Heart left ventricle (tissue), 16 donors: ENCODE measurements around the gene MICAL3. TPM values are rescaled to one million over a fixed set of nuclear protein-coding genes. Genes with fewer than 3 reads are reported as not detected.

ENCODE experiments used
- ATAC-seq, 4 donors: fragments of 200-7000 bp; cut with Tn5 transposase; one replicate each; pipeline ENCODE4 v1.9.1; 2020 to 2022; ENCODE audit warnings: moderate library complexity in 4 of 4, mild to moderate bottlenecking in 3 of 4, moderate number of reproducible peaks in 1 of 4
- DNase-seq, 5 donors: peaks; one replicate each; pipeline ENCODE4 v3.0.0-alpha.2; 2020
- H3K27ac ChIP-seq, 12 donors: fragments of 200-600 bp; sonication (generic) in 4 of 12; one replicate each; pipeline versions ENCODE4 v1.5.0 to v1.8.0; 2016 to 2022; ENCODE audit warnings: mild to moderate bottlenecking in 2 of 12
- H3K27me3 ChIP-seq, 9 donors: fragments of 200-600 bp; sonication (generic) in 2 of 9; one replicate each; pipeline versions ENCODE4 v1.5.1 to v1.8.0; 2016 to 2022; ENCODE audit warnings: mild to moderate bottlenecking in 3 of 9
- H3K36me3 ChIP-seq, 9 donors: fragments of 200-600 bp; sonication (generic) in 2 of 9; one replicate each; pipeline versions ENCODE4 v1.5.0 to v1.8.0; 2018 to 2022; ENCODE audit warnings: mild to moderate bottlenecking in 2 of 9
- H3K4me1 ChIP-seq, 12 donors: fragments of 200-600 bp; sonication (generic) in 4 of 12; one replicate each; pipeline versions ENCODE4 v1.5.0 to v1.8.0; 2016 to 2022; ENCODE audit warnings: mild to moderate bottlenecking in 3 of 12
- H3K4me3 ChIP-seq, 12 donors: fragments of 200-600 bp; sonication (generic) in 4 of 12; one replicate each; pipeline versions ENCODE4 v1.5.0 to v1.8.0; 2017 to 2022; ENCODE audit warnings: mild to moderate bottlenecking in 9 of 12, moderate library complexity in 4 of 12
- H3K9me3 ChIP-seq, 12 donors: fragments of 200-600 bp; sonication (generic) in 4 of 12; one replicate each; pipeline versions ENCODE4 v1.5.0 to v1.8.0; 2016 to 2022; ENCODE audit warnings: mild to moderate bottlenecking in 1 of 12
- POLR2A ChIP-seq, 2 donors: fragments of 450-650 bp; IDR thresholded peaks; one replicate each; pipeline ENCODE4 v1.6.1; 2017; ENCODE audit warnings: antibody characterized with exemption in 2 of 2, mild to moderate bottlenecking in 2 of 2, moderate library complexity in 2 of 2
- WGBS, 4 donors: extraction: QIAGEN DNeasy Blood & Tissue Kit in 2 of 4; methylation state at CpG; one replicate each; pipeline versions ENCODE4 v1.1.5 to v1.1.7; 2013 to 2018; 5-methylcytosine and 5-hydroxymethylcytosine counted together
- intact Hi-C, 10 donors: fragments of 100-400 bp; cut with DNase I; formaldehyde crosslinking; loops; one replicate each; pipeline versions ENCODE4 v1.11.1 to v1.14.2; 2022
- polyA plus RNA-seq, 2 donors: library from polyadenylated mRNA; stranded (reverse); fragments of 200-250 nt; gene quantifications; one replicate each; pipeline ENCODE4 v1.2.3, GENCODE V29; 2013
- total RNA-seq, 9 donors: library from RNA; depleted of rRNA in 2 of 9; stranded (reverse); fragments of >200 nt in 2 of 9; fragmentation: NEBNext Ultra II Directional in 3 of 9; extraction: Animal tissue kit (Norgen Biotek cat#: 25700) in 3 of 9; gene quantifications; one replicate each; pipeline versions ENCODE4 v1.1.0 to v1.2.4, GENCODE V29; 2016 to 2023
- TF ChIP-seq, protein P1 (sequence below), 12 donors: fragments of 200-600 bp; sonication (generic) in 4 of 12; IDR thresholded peaks; one replicate each; pipeline versions ENCODE4 v1.5.0 to v1.8.0; 2018 to 2022; ENCODE audit warnings: antibody characterized with exemption in 12 of 12, mild to moderate bottlenecking in 5 of 12
- donor health status: ischemic (EF 13 %, LVEDD 7.1; RV severe dilation, severe dysfunction).
- donor health status: healthy with polysubstance abuse.
- donor health status: DM: no; HTN: yes; CAD: no.
- donor health status: DM: no; HTN: no; CAD: no.
- donor health status: ischemic (EF 25% LVEDD 6.9; RV normal size, moderate dysfunction).
- donor health status: ischemic (EF 25% LVEDD 5.7; RV mildly dilated, moderate dysfunction).
- donor health status: healthy.
- donor health status: DM: yes; HTN: yes; CAD: no.
- donor health status: ischemic (EF 35%, LVEDD 5.7; RV mildly dilated, moderate dysfunction).
- donor health status: nonischemic (EF 11% LVEDD 7.7; RV severe dilation, severe dysfunction).
- donor health status: DM: yes; HTN: yes; CAD: no.
- donor health status: PGD.
- donor health status: ischemic (EF 29% LVEDD 5.4; RV normal size, mild dysfunction).
- donor health status: nonischemic (EF 23%, LVEDD 6.1; RV moderate dilation, normal function).

The MICAL3 gene
- total and polyA plus RNA-seq, 11 donors: 41.3 to 125 (median 83.3) TPM

DNA sequence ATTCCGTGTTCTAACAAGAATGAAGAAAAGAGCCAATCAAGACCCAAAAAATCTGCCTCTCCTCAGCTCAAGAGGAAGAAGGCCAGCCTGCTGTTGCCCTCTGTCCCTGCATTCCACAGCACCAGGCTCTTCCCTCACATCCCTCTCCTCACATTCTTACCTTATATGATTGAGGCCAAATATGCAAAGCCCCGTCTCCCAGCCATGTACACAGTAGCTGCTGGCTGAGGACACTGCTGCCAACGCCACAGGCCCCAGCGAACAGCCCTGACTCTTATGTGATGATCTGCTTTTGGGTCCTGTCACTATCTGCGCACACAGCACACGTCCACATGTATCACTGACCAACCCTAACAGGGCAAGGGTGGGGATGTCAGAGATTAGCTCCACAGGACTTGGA, 60.2 kb downstream of the MICAL3 start:
- peak in 3 of 4 donors; percentile 24 to 47 (median 41) for ATAC-seq
- no peaks in the 10 kb centered on the region for H3K36me3 ChIP-seq
- WGBS, 4 donors: 45 to 56% (median 51%) methylated on average over 6 of the region's 6 CpGs
- TF ChIP-seq POLR2A (IDR thresholded peaks at IDR 0.05): no peak
- TF ChIP-seq, protein P1, sequence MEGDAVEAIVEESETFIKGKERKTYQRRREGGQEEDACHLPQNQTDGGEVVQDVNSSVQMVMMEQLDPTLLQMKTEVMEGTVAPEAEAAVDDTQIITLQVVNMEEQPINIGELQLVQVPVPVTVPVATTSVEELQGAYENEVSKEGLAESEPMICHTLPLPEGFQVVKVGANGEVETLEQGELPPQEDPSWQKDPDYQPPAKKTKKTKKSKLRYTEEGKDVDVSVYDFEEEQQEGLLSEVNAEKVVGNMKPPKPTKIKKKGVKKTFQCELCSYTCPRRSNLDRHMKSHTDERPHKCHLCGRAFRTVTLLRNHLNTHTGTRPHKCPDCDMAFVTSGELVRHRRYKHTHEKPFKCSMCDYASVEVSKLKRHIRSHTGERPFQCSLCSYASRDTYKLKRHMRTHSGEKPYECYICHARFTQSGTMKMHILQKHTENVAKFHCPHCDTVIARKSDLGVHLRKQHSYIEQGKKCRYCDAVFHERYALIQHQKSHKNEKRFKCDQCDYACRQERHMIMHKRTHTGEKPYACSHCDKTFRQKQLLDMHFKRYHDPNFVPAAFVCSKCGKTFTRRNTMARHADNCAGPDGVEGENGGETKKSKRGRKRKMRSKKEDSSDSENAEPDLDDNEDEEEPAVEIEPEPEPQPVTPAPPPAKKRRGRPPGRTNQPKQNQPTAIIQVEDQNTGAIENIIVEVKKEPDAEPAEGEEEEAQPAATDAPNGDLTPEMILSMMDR (IDR thresholded peaks at IDR 0.05): no peak
- no peaks in the 10 kb centered on the region for H3K27me3 ChIP-seq
- no peak for DNase-seq
- H3K4me3 ChIP-seq: no peak overlapping the region
- peaks cover 0 to 66% (median 32%) of the 10 kb centered on the region in 12 donors for H3K4me1 ChIP-seq
- H3K9me3 ChIP-seq: no peaks in the 10 kb centered on the region
- peak overlapping the region in 8 of 12 donors; percentile 19 to 58 (median 34) for H3K27ac ChIP-seq
- intact Hi-C loops: no loop called here

DNA sequence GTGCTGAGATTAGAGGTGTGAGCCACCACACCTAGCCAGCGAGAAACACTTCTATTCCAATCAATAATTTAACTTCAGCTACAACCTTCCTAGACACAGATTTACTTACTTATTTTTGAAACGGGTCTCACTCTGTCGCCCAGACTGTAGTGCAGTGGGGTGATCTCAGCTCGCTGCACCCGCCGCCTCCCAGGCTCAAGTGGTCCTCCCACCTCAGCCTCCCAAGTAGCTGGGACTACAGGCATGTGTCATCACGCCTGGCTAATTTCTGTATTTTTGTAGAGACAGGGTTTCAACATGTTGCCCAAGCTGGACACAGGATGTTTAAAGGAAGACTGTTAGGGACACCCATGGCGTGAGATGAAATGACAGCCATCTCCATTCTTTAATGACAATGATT, 61.3 kb downstream of the MICAL3 start:
- DNase-seq (no peak), ATAC-seq (no peak)
- Histone ChIP-seq H3K36me3 (no peaks in the 10 kb centered on the region), H3K4me3 (no peak overlapping the region), H3K27me3 (no peaks in the 10 kb centered on the region), H3K27ac (no peak overlapping the region), H3K9me3 (no peaks in the 10 kb centered on the region), H3K4me1 (peaks cover 3 to 66% (median 33%) of the 10 kb centered on the region in 12 donors)
- WGBS, 4 donors: 81 to 97% (median 93%) methylated on average over 8 of the region's 8 CpGs
- no peak for TF ChIP-seq POLR2A (IDR thresholded peaks at IDR 0.05)
- TF ChIP-seq, protein P1 (IDR thresholded peaks at IDR 0.05): no peak
- intact Hi-C loops: no loop called here

DNA sequence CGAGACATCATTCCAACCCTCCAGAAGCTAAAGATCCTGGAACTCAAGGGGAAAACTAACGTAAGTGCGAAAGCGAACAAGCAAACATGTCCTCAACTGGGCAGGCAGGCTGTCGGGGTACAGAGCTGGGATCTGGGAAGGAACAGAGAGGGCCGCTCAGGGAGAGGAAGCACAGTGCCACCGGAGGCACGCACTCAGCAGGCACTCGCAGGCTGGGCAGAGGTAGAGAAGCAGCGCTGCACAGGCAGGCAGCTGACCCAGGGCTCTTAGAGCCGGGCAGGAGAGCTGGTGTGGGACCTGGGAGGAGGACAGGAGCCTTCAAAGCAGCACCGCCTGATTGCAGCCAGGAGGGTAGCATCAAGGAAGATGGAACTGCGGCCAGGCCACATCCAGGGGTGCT, 62.2 kb downstream of the MICAL3 start:
- no peaks in the 10 kb centered on the region for H3K9me3 ChIP-seq
- H3K27me3 ChIP-seq: no peaks in the 10 kb centered on the region
- TF ChIP-seq POLR2A (IDR thresholded peaks at IDR 0.05): no peak
- peaks cover 4 to 68% (median 34%) of the 10 kb centered on the region in 12 donors for H3K4me1 ChIP-seq
- 73 to 89% (median 86%) methylated on average over 13 of the region's 13 CpGs for WGBS, 4 donors
- DNase-seq (no peak), ATAC-seq (no peak)
- intact Hi-C loops: no loop called here
- H3K4me3 ChIP-seq: no peak overlapping the region
- peak overlapping the region in 2 of 12 donors; percentile 22 to 26 for H3K27ac ChIP-seq
- H3K36me3 ChIP-seq: no peaks in the 10 kb centered on the region

DNA sequence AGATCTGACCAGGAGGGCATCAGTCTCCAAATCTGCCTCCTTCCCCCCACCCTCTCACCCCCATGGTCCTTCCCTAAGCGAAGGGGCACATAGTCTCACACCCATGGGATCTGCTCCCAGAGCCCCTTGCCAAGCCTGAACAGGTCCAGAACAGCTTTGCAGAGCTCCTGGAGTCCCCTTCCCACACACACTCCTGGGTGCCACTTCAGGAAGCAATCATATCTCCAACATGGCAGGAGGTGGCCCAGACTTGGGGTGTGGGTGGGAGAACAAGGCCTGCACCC, 63.0 kb downstream of the MICAL3 start:
- no peak for TF ChIP-seq POLR2A (IDR thresholded peaks at IDR 0.05)
- TF ChIP-seq, protein P1 (IDR thresholded peaks at IDR 0.05): no peak
- intact Hi-C loops: no loop called here
- ATAC-seq: no peak

More for the DNA sequence above, 63.0 kb downstream of the MICAL3 start:
- 0 to 100% (median 96%) methylated on average over 1 of the region's 1 CpG for WGBS, 4 donors
- H3K4me3 ChIP-seq: no peak overlapping the region
- H3K4me1 ChIP-seq: peaks cover 4 to 64% (median 31%) of the 10 kb centered on the region in 12 donors
- no peak for DNase-seq
- peak overlapping the region in 2 of 12 donors; percentile 22 to 26 for H3K27ac ChIP-seq
- no peaks in the 10 kb centered on the region for H3K27me3 ChIP-seq
- H3K36me3 ChIP-seq: no peaks in the 10 kb centered on the region
- H3K9me3 ChIP-seq: no peaks in the 10 kb centered on the region
